Esophagus squamous epithelium (tissue), 5 donors: ENCODE results near the gene PDZK1IP1. TPM values are rescaled to one million over a fixed set of nuclear protein-coding genes. Genes with fewer than 3 reads are reported as not detected.
A peak's percentile ranks its signal among the peaks of the same experiment; 100 is the strongest.
"Not testable (repeated sequence)": the region's sequence is repeated elsewhere in the genome, so short reads cannot be mapped to it uniquely, and the experiment has no call there.

Experiments
- DNase-seq: peaks from one replicate; lab custom pipeline; 2025; lab: John Stamatoyannopoulos, UW
- H3K27ac ChIP-seq, 4 donors: fragments of 200-600 bp; sonication (generic); one replicate each; pipeline ENCODE4 v1.5.1; 2016 to 2019; ENCODE audit warnings: mild to moderate bottlenecking in 1 of 4
- H3K27me3 ChIP-seq, 4 donors: fragments of 200-600 bp; sonication (generic); 1 replicate in 3 of 4; 2 replicates in 1 of 4; pipeline versions ENCODE4 v1.5.1 to v1.6.0; 2017 to 2021; ENCODE audit warnings: antibody characterized with exemption in 1 of 4
- H3K36me3 ChIP-seq, 3 donors: fragments of 200-600 bp; sonication (generic); one replicate each; pipeline ENCODE4 v1.5.1; 2016 to 2019
- H3K4me1 ChIP-seq, 3 donors: fragments of 200-600 bp; sonication (generic); one replicate each; pipeline ENCODE4 v1.5.1; 2017 to 2019
- H3K4me3 ChIP-seq, 4 donors: fragments of 200-600 bp; sonication (generic); 1 replicate in 3 of 4; 2 replicates in 1 of 4; pipeline ENCODE4 v1.5.1; 2016 to 2019; ENCODE audit warnings: mild to moderate bottlenecking in 2 of 4, moderate library complexity in 1 of 4
- H3K9me3 ChIP-seq, 3 donors: fragments of 200-600 bp; sonication (generic); one replicate each; pipeline ENCODE4 v1.5.1; 2016 to 2019
- POLR2A ChIP-seq, 4 donors: fragments of 450-650 bp; IDR thresholded peaks; one replicate each; pipeline ENCODE4 v1.6.1; 2017; ENCODE audit warnings: antibody characterized with exemption in 4 of 4, mild to moderate bottlenecking in 4 of 4, moderate library complexity in 3 of 4
- WGBS, 2 donors: methylation state at CpG; one replicate each; pipeline ENCODE4 v1.1.5; 2018; 5-methylcytosine and 5-hydroxymethylcytosine counted together
- intact Hi-C: fragments of 100-400 bp; cut with DNase I; formaldehyde crosslinking; loops from one replicate; pipeline ENCODE4 v1.15.0; 2022
- total RNA-seq, 4 donors: library from RNA; depleted of rRNA; stranded (reverse); fragments of >200 nt; gene quantifications; one replicate each; pipeline ENCODE4 v1.1.0, GENCODE V29; 2016
- TF ChIP-seq, protein P1 (sequence below), 6 experiments: fragments of 450-650 bp in 4 of 6; fragments of 200-600 bp in 2 of 6; sonication (generic) in 2 of 6; IDR thresholded peaks; one replicate each; pipeline ENCODE4 v1.5.1; 2016 to 2019; ENCODE audit warnings: antibody characterized with exemption in 6 of 6, mild to moderate bottlenecking in 4 of 6, moderate library complexity in 4 of 6
- donor health status: DM: yes; HTN: yes; CAD: no.

PDZK1IP1 gene
- total RNA-seq, 4 donors from 2014 or later = 9.7 to 429 (median 312) TPM

- Histone ChIP-seq H3K36me3 (no peaks in the 10 kb centered on the region), H3K4me1 (peaks cover 0 to under 1% (median 0%) of the 10 kb centered on the region in 3 donors), H3K9me3 (no peaks in the 10 kb centered on the region), H3K27me3 (peaks cover 0 to 60% (median 0%) of the 10 kb centered on the region in 4 donors), H3K4me3 (no peak overlapping the region), H3K27ac (no peak overlapping the region)
- intact Hi-C loops = no loop called here
- TF ChIP-seq POLR2A (IDR thresholded peaks at IDR 0.05) = no peak
- TF ChIP-seq, protein P1, sequence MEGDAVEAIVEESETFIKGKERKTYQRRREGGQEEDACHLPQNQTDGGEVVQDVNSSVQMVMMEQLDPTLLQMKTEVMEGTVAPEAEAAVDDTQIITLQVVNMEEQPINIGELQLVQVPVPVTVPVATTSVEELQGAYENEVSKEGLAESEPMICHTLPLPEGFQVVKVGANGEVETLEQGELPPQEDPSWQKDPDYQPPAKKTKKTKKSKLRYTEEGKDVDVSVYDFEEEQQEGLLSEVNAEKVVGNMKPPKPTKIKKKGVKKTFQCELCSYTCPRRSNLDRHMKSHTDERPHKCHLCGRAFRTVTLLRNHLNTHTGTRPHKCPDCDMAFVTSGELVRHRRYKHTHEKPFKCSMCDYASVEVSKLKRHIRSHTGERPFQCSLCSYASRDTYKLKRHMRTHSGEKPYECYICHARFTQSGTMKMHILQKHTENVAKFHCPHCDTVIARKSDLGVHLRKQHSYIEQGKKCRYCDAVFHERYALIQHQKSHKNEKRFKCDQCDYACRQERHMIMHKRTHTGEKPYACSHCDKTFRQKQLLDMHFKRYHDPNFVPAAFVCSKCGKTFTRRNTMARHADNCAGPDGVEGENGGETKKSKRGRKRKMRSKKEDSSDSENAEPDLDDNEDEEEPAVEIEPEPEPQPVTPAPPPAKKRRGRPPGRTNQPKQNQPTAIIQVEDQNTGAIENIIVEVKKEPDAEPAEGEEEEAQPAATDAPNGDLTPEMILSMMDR (IDR thresholded peaks at IDR 0.05) = no peak
- DNase-seq = no peak
- 75 to 83% methylated on average over 4 of the region's 4 CpGs for WGBS, 2 donors
Measured at GRCh38 chr1:47198214-47198613, 8.4 kb upstream of the PDZK1IP1 start.

GRCh38 chr1:47196622-47197021 is 6.8 kb upstream of the PDZK1IP1 start:
- 70% methylated on average over 2 of the region's 3 CpGs; no CpG with 5 or more reads in 1 of the 2 donors for whole genome bisulfite sequencing, 2 donors

DNA sequence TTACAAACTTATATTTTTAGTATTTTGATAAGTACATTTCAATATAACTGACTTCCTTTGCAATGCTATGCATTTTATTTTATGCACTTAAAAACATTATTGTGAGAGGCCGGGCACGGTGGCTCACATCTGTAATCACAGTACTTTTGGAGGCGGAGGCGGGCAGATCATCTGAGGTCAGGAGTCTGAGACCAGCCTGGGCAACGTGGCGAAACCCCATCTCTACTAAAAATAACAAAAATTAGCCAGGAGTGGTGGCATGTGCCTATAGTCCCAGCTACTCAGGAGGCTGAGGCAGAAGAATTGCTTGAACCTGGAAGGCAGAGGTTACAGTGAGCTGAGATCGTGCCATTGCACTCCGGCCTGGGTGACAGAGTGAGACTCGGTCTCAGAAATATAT is 6.1 kb upstream of the PDZK1IP1 start:
- H3K36me3 ChIP-seq, H3K4me3 ChIP-seq, H3K27ac ChIP-seq, DNase-seq, H3K9me3 ChIP-seq, intact Hi-C loops: not testable (repeated sequence)
- 88 to 89% methylated on average over 9 of the region's 9 CpGs for WGBS, 2 donors
- H3K27me3 ChIP-seq = peaks cover 0 to 45% (median 0%) of the 10 kb centered on the region in 4 donors
- peaks cover 8 to 23% (median 22%) of the 10 kb centered on the region in 3 donors for H3K4me1 ChIP-seq

More at GRCh38 chr1:47196622-47197021, 6.8 kb upstream of the PDZK1IP1 start:
- TF ChIP-seq POLR2A (IDR thresholded peaks at IDR 0.05) = no peak
- TF ChIP-seq, protein P1 (IDR thresholded peaks at IDR 0.05) = no peak
- no peaks in the 10 kb centered on the region for H3K9me3 ChIP-seq
- no peak overlapping the region for H3K4me3 ChIP-seq
- peaks cover 6 to 16% (median 16%) of the 10 kb centered on the region in 3 donors for H3K4me1 ChIP-seq
- H3K27me3 ChIP-seq = peaks cover 0 to 52% (median 0%) of the 10 kb centered on the region in 4 donors
- H3K27ac ChIP-seq = no peak overlapping the region
- intact Hi-C loops = no loop called here
- DNase-seq = no peak
- no peaks in the 10 kb centered on the region for H3K36me3 ChIP-seq

DNA sequence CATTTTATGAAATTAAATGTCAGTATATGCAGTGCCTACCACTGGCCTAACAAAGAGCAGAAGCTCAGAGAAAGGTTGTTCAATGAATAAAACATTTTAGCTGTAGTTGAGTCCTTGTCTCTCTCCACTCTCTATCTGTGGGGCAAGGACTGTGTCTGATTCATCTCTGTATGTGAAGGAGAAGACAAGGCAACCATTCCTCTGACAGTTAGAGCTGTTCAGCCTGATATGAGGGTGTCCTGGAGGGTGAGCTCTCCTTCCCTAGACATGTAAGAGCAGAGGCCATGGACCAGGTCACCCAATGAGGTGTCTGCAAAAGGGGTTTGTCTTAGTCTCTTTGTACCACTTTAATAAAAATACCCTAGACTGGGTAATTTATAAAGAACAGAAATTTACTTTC is 4.5 kb upstream of the PDZK1IP1 start:
- no peaks in the 10 kb centered on the region for H3K36me3 ChIP-seq
- no peaks in the 10 kb centered on the region for H3K9me3 ChIP-seq
- H3K27ac ChIP-seq = no peak overlapping the region
- intact Hi-C loops = loop anchor here (5.0 kb wide), 1 partner anchor 233 kb away; no protein-coding TSS in a partner anchor
- peaks cover 24 to 40% (median 33%) of the 10 kb centered on the region in 3 donors for H3K4me1 ChIP-seq
- no peak overlapping the region for H3K4me3 ChIP-seq
- H3K27me3 ChIP-seq = peaks cover 0 to 33% (median 0%) of the 10 kb centered on the region in 4 donors
- TF ChIP-seq, protein P1 (IDR thresholded peaks at IDR 0.05) = no peak
- TF ChIP-seq POLR2A (IDR thresholded peaks at IDR 0.05) = no peak
- DNase-seq = no peak

DNA sequence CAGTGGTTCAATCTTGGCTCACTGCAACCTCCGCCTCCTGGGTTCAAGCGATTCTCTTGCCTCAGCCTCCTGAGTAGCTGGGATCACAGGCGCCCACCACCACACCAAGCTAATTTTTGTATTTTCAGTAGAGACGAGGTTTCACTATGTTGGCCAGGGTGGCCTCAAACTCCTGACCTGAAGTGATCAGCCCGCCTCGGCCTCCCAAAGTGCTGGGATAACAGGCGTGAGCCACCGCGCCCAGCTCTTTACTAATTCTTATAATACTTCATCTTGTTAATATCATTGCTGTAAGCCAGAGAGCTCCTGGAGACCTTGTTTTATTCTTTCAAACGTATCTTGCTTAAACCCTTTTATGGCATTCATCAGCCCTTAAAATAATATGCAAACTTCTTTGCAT is 3.7 kb upstream of the PDZK1IP1 start:
- not testable (repeated sequence) for DNase-seq, H3K36me3 ChIP-seq, H3K4me3 ChIP-seq, H3K9me3 ChIP-seq, H3K27ac ChIP-seq
- peaks cover 24 to 48% (median 33%) of the 10 kb centered on the region in 3 donors for H3K4me1 ChIP-seq
- 85 to 88% methylated on average over 10 of the region's 10 CpGs for WGBS, 2 donors
- intact Hi-C loops = loop anchor here (5.0 kb wide), 1 partner anchor 234 kb away; no protein-coding TSS in a partner anchor
- H3K27me3 ChIP-seq = peaks cover 0 to 25% (median 0%) of the 10 kb centered on the region in 4 donors

GRCh38 chr1:47192458-47193384 is 2.9 kb upstream of the PDZK1IP1 start:
- TF ChIP-seq, protein P1 (IDR thresholded peaks at IDR 0.05) = peak; percentile 83 to 95 (median 90)
- no peak for TF ChIP-seq POLR2A (IDR thresholded peaks at IDR 0.05)
- Histone ChIP-seq H3K36me3 (no peaks in the 10 kb centered on the region), H3K9me3 (no peaks in the 10 kb centered on the region), H3K4me3 (no peak overlapping the region), H3K27ac (peak overlapping the region in 1 of 4 donors; percentile 85), H3K27me3 (peaks cover 0 to 19% (median 0%) of the 10 kb centered on the region in 4 donors), H3K4me1 (peaks cover 24 to 55% (median 36%) of the 10 kb centered on the region in 3 donors)
- intact Hi-C loops = loop anchor here (5.0 kb wide), 1 partner anchor 235 kb away; no protein-coding TSS in a partner anchor
- DNase-seq = no peak
- WGBS, 2 donors = 6 to 12% methylated on average over 7 to 8 of the region's 10 CpGs
